ENCODE results near the gene C10orf62.

C10orf62 gene

DNA sequence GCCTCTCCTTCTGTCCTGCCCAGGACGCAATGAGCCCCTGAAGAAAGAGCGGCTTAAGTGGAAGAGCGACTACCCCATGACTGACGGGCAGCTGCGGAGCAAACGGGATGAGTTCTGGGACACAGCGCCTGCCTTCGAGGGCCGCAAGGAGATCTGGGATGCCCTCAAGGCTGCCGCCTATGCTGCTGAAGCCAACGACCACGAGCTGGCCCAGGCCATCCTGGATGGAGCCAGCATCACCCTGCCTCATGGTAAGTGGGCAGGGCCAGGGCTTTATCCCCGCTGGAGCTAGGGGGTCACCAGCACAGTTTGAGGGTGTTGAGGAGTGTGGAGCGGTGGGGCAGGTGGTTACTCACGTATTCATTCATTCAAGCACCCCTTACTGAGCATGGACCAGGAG lies 21.6 kb upstream of the C10orf62 start:
- TF ChIP-seq CTCF (IDR thresholded peaks at IDR 0.05; ENCODE audit: low read depth, low read length, missing control alignments) = no peak
- no peak overlapping the region for H3K4me3 ChIP-seq (ENCODE audit: low read depth, low read length)
- in situ Hi-C loops (cut with HindIII; ENCODE audit: low sequenced_read_pairs) = no loop called here
- no peak for DNase-seq (ENCODE audit: low read depth)

DNA sequence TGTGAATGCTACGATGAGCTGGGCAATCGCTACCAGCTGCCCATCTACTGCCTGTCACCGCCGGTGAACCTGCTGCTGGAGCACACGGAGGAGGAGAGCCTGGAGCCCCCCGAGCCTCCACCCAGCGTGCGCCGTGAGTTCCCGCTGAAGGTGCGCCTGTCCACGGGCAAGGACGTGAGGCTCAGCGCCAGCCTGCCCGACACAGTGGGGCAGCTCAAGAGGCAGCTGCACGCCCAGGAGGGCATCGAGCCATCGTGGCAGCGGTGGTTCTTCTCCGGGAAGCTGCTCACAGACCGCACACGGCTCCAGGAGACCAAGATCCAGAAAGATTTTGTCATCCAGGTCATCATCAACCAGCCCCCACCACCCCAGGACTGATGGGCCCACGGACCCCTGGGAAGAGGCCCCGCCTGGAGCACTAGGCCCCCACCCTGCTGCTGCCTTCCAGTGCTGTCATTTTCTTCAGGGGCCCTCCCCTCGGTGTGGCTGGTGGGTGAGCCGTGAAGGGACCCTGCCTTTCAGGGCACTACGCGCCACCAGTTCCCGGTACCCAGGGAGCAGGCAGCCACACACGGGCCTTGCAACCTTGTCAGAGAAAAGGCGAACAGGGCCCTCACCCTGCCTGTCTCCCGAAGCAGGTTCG lies 19.3 kb upstream of the C10orf62 start:
- DNase-seq (ENCODE audit: low read depth) = no peak
- no peak for TF ChIP-seq CTCF (IDR thresholded peaks at IDR 0.05; ENCODE audit: low read depth, low read length, missing control alignments)
- no peak overlapping the region for H3K4me3 ChIP-seq (ENCODE audit: low read depth, low read length)
- in situ Hi-C loops (cut with HindIII; ENCODE audit: low sequenced_read_pairs) = no loop called here

DNA sequence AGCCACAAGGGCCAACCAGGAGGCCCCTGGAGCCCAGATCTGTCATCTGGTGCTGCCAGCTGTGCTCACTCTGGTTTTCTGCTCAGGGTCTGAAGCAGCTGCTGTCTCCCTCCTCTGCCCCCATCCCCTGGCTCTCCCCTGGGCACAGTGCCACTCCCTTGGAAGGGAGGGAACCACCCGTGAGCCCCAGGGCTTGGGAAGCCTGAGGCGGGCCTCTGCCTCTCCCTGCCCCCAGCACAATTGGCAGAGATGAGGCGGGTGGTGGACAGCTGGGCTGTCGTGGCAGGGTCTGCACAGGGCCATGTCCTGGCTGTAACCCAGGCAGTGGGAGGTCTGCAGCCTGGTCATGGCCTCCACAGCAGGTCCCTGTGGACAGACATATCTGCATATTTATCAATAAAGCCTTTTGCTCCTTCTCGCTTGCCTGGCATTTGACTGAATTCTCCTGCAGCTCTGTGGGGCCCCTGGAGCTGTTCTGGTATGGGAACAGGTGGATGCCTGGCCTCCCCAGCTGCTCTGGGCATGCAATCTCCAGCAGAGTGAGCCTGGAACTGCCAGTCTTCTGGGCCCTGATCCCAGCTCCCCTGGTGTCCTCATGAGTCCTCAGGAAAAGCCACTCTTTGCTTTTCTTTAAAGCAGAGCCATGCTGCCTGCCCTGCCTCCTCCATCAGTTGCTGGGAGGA lies 18.6 kb upstream of the C10orf62 start:
- in situ Hi-C loops (cut with HindIII; ENCODE audit: low sequenced_read_pairs) = no loop called here
- no peak overlapping the region for H3K4me3 ChIP-seq (ENCODE audit: low read depth, low read length)
- TF ChIP-seq CTCF (IDR thresholded peaks at IDR 0.05; ENCODE audit: low read depth, low read length, missing control alignments) = no peak
- no peak for DNase-seq (ENCODE audit: low read depth)

- TF ChIP-seq CTCF (IDR thresholded peaks at IDR 0.05; ENCODE audit: low read depth, low read length, missing control alignments) = no peak
- in situ Hi-C loops (cut with HindIII; ENCODE audit: low sequenced_read_pairs) = no loop called here
- no peak overlapping the region for H3K4me3 ChIP-seq (ENCODE audit: low read depth, low read length)
- DNase-seq (ENCODE audit: low read depth) = no peak
These were observed 17.9 kb upstream of the C10orf62 start for GRCh38 chr10:97571622-97572021.

DNA sequence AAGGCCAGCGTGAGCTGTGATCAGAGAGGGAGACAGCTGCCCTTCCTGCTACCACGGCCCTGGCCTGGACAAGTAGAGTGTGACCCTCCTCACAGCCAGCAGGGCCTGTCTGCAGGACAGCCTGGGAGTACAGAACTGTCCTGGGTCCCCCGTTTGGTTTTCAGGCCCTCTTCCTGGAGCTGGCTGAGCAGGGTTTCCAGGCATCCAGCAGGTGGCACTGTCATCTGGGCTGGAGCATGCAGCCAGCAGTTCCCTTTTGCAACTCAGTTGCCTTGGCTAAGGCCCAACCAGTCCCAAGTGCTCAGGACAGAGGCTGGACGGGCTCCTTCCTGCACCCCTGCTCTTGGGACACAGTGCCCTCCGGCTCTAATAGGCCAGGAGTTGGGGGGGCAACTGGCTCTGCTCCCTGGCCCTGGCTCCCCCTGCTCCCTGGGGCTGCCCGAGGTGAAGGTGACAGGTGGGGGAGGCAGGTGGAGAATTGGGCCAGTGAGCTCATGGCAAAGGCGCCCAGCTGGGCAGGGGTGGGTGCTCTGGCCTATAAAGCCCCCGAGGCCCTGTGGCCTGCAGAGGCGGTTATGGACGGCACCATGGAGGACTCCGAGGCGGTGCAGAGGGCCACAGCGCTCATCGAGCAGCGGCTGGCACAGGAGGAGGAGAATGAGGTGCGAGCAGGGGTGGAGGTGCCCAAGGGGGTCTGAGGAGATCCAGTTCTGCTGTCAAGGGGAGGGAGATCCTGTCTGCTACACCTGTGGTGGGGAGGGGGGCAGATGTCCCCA lies 17.1 kb upstream of the C10orf62 start, which contains the start of gene ANKRD2:
Gene ANKRD2, plus strand, starts transcription at position 566 of the 776 bp plus-strand sequence. Its CDS starts 10 bp downstream, at position 576.
- in situ Hi-C loops (cut with HindIII; ENCODE audit: low sequenced_read_pairs) = no loop called here
- DNase-seq (ENCODE audit: low read depth) = peak; percentile 56

More for the DNA sequence above, 17.1 kb upstream of the C10orf62 start, which contains the start of gene ANKRD2:
- peak; percentile 91 for TF ChIP-seq CTCF (IDR thresholded peaks at IDR 0.05; ENCODE audit: low read depth, low read length, missing control alignments)
- no peak within 1 kb of the TSS for H3K4me3 ChIP-seq (ENCODE audit: low read depth, low read length)

Data from astrocyte of the cerebellum (primary cell).